CD4-positive, alpha-beta T cell (primary cell): ENCODE data around the gene FBXO21. TPM values are rescaled to one million over a fixed set of nuclear protein-coding genes. Genes with fewer than 3 reads are reported as not detected.

Experiments
- ATAC-seq: fragments of 200-7000 bp; cut with Tn5 transposase; one replicate; pipeline ENCODE4 v1.10.0; 2022; ENCODE audit warnings: mild to moderate bottlenecking; ENCODE audit not compliant: poor library complexity
- CTCF ChIA-PET: fragments of 350-600 bp; sonication (Branson Sonifier 250); formaldehyde crosslinking; loops from one replicate; lab custom pipeline; 2021; ENCODE audit warnings: antibody characterized with exemption, inconsistent platforms; lab: Charles Lee
- POLR2A ChIA-PET: fragments of 350-600 bp; sonication (Branson Sonifier 250); formaldehyde crosslinking; loops from one replicate; lab custom pipeline; 2021; ENCODE audit warnings: antibody characterized with exemption, inconsistent platforms; lab: Charles Lee
- DNase-seq, 14 experiments: peaks; one replicate each; pipeline ENCODE4 v3.0.0-alpha.2; 2013 to 2020; ENCODE audit warnings: mixed read lengths in 2 of 14
- H3K27ac ChIP-seq, 2 donors: one replicate each; pipeline versions ENCODE4 v1.5.1 to v1.7.0; 2013; ENCODE audit warnings: low read length in 2 of 2, low read depth in 1 of 2, mild to moderate bottlenecking in 1 of 2
- H3K27me3 ChIP-seq, 2 experiments: 1 replicate in 1 of 2; 2 replicates in 1 of 2; pipeline versions ENCODE4 v1.6.1 to v1.7.0; 2013; ENCODE audit warnings: low read length in 2 of 2, control low read depth in 1 of 2, mild to moderate bottlenecking in 1 of 2, moderate library complexity in 1 of 2; ENCODE audit not compliant: insufficient read depth in 2 of 2, control insufficient read depth in 1 of 2
- H3K36me3 ChIP-seq: one replicate; pipeline ENCODE4 v1.6.1; 2013; ENCODE audit warnings: low read length, control low read depth; ENCODE audit not compliant: insufficient read depth
- H3K4me1 ChIP-seq: one replicate; pipeline ENCODE4 v1.6.1; 2013; ENCODE audit warnings: low read length, control low read depth; ENCODE audit not compliant: insufficient read depth
- H3K4me3 ChIP-seq: one replicate; pipeline ENCODE4 v1.5.1; 2013; ENCODE audit warnings: mild to moderate bottlenecking, low read length, moderate library complexity
- H3K9me3 ChIP-seq, 2 experiments: 1 replicate in 1 of 2; 2 replicates in 1 of 2; pipeline versions ENCODE4 v1.6.1 to v1.7.0; 2013; ENCODE audit warnings: low read length in 2 of 2, mild to moderate bottlenecking in 2 of 2, control low read depth in 1 of 2, moderate library complexity in 1 of 2; ENCODE audit not compliant: control insufficient read depth in 1 of 2, insufficient read depth in 1 of 2
- H3K27ac Mint-ChIP-seq: one replicate; pipeline ENCODE4 v1.8.0; 2020; ENCODE audit warnings: mixed read lengths
- H3K27me3 Mint-ChIP-seq: one replicate; pipeline ENCODE4 v1.8.0; 2021; ENCODE audit warnings: mixed read lengths
- H3K36me3 Mint-ChIP-seq: one replicate; pipeline ENCODE4 v1.8.0; 2021; ENCODE audit warnings: low read depth, mixed read lengths
- H3K4me1 Mint-ChIP-seq: one replicate; pipeline ENCODE4 v1.8.0; 2021; ENCODE audit warnings: low read depth, mixed read lengths
- H3K4me3 Mint-ChIP-seq: one replicate; pipeline ENCODE4 v1.8.0; 2020; ENCODE audit warnings: mild to moderate bottlenecking, mixed read lengths
- H3K9me3 Mint-ChIP-seq: one replicate; pipeline ENCODE4 v1.8.0; 2020; ENCODE audit warnings: mixed read lengths
- CTCF ChIP-seq: fragments of 200-600 bp; IDR thresholded peaks from one replicate; pipeline ENCODE4 v1.8.0; 2022; ENCODE audit warnings: antibody characterized with exemption, mild to moderate bottlenecking
- intact Hi-C, 2 experiments: fragments of 100-400 bp; cut with DNase I in 1 of 2; cut with micrococcal nuclease in 1 of 2; formaldehyde crosslinking; loops; one replicate each; pipeline versions ENCODE4 v1.15.1 to v1.9.0; 2023 to 2025; cut with DNase I, micrococcal nuclease
- total RNA-seq, 174 experiments: library from RNA in 2 of 174; stranded (reverse) in 2 of 174; gene quantifications; one replicate each; pipeline ENCODE4 v1.2.3 and lab custom pipeline; 2021 to 2026

The FBXO21 gene
- total RNA-seq, 2 experiments from 2014 or later, result 67.7 to 67.9 TPM

GRCh38 chr12:117171499-117172162 is 18.6 kb downstream of the FBXO21 start:
- TF ChIP-seq CTCF, result no peak
- ATAC-seq, result no peak
- no peaks in the 10 kb centered on the region for H3K9me3 Mint-ChIP-seq
- H3K4me3 Mint-ChIP-seq, result no peak overlapping the region
- H3K27me3 Mint-ChIP-seq, result no peaks in the 10 kb centered on the region
- Histone ChIP-seq H3K27ac (no peak overlapping the region), H3K36me3 (peaks cover 94% of the 10 kb centered on the region), H3K4me3 (no peak overlapping the region), H3K9me3 (no peaks in the 10 kb centered on the region), H3K4me1 (no peaks in the 10 kb centered on the region), H3K27me3 (no peaks in the 10 kb centered on the region)
- H3K4me1 Mint-ChIP-seq, result peaks cover 17% of the 10 kb centered on the region
- H3K27ac Mint-ChIP-seq, result no peak overlapping the region
- ChIA-PET POLR2A (no interaction called here), CTCF (interaction anchor here (0.6 kb wide), 1 partner anchor 1421 kb away, joined by 3 read pairs; no protein-coding TSS in a partner anchor)
- DNase-seq, result no peak
- H3K36me3 Mint-ChIP-seq, result peaks cover 95% of the 10 kb centered on the region
- intact Hi-C loops, result no loop called here

- no peak overlapping the region for H3K27ac ChIP-seq
- Mint-ChIP-seq H3K36me3 (peaks cover 95% of the 10 kb centered on the region), H3K4me3 (no peak overlapping the region), H3K27me3 (no peaks in the 10 kb centered on the region), H3K4me1 (peaks cover 11% of the 10 kb centered on the region), H3K27ac (no peak overlapping the region), H3K9me3 (no peaks in the 10 kb centered on the region)
- POLR2A ChIA-PET, result interaction anchor here (1.5 kb wide), 1 partner anchor 35 kb away, joined by 6 read pairs; no protein-coding TSS in a partner anchor
- CTCF ChIA-PET, result no interaction called here
- H3K27me3 ChIP-seq, result no peaks in the 10 kb centered on the region
- no peak for ATAC-seq
- no peaks in the 10 kb centered on the region for H3K9me3 ChIP-seq
- no peak overlapping the region for H3K4me3 ChIP-seq
- DNase-seq, result no peak
- intact Hi-C loops, result no loop called here
- TF ChIP-seq CTCF, result no peak
- no peaks in the 10 kb centered on the region for H3K4me1 ChIP-seq
- peaks cover 92% of the 10 kb centered on the region for H3K36me3 ChIP-seq
These were observed 20.7 kb downstream of the FBXO21 start for GRCh38 chr12:117169548-117169947.

GRCh38 chr12:117168976-117169375 is 21.3 kb downstream of the FBXO21 start:
- no peak overlapping the region for H3K4me3 Mint-ChIP-seq
- TF ChIP-seq CTCF, result no peak
- H3K27ac Mint-ChIP-seq, result no peak overlapping the region
- peaks cover 95% of the 10 kb centered on the region for H3K36me3 Mint-ChIP-seq
- Histone ChIP-seq H3K36me3 (peaks cover 89% of the 10 kb centered on the region), H3K4me3 (no peak overlapping the region), H3K9me3 (no peaks in the 10 kb centered on the region), H3K27me3 (no peaks in the 10 kb centered on the region), H3K4me1 (no peaks in the 10 kb centered on the region), H3K27ac (no peak overlapping the region)
- ChIA-PET CTCF (no interaction called here), POLR2A (interaction anchor here (1.5 kb wide), 1 partner anchor 34 kb away, joined by 6 read pairs; no protein-coding TSS in a partner anchor)
- intact Hi-C loops, result no loop called here
- ATAC-seq, result no peak
- no peaks in the 10 kb centered on the region for H3K9me3 Mint-ChIP-seq
- H3K27me3 Mint-ChIP-seq, result no peaks in the 10 kb centered on the region
- no peak for DNase-seq
- H3K4me1 Mint-ChIP-seq, result peaks cover 11% of the 10 kb centered on the region
